ENCODE results near the gene ST8SIA4.

The ST8SIA4 gene

DNA sequence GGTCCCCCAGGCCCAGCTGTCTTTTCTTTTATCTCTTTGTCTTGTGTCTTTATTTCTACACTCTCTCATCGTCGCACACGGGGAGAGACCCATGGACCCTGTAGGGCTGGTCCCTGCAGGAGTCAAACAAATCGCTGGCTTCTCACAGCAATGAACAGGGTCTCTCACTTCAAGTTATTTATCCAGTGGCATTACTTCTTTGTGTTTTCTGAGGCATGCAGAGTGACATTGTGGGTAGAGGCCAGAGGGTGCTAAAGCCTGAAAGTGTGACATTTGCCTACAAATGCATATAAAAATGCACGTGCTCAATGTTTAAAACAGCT, 127.6 kb downstream of the ST8SIA4 start:
- H3K27me3 Mint-ChIP-seq (ENCODE audit: low read depth), result no peaks in the 10 kb centered on the region
- peaks cover 33% of the 10 kb centered on the region for H3K4me1 Mint-ChIP-seq (ENCODE audit: low read depth)
- H3K9me3 Mint-ChIP-seq, result no peaks in the 10 kb centered on the region
- H3K36me3 Mint-ChIP-seq (ENCODE audit: low read depth), result no peaks in the 10 kb centered on the region
- no peak for DNase-seq (ENCODE audit: low spot score)
- H3K27ac Mint-ChIP-seq, result no peak overlapping the region
- H3K4me3 Mint-ChIP-seq, result no peak overlapping the region

DNA sequence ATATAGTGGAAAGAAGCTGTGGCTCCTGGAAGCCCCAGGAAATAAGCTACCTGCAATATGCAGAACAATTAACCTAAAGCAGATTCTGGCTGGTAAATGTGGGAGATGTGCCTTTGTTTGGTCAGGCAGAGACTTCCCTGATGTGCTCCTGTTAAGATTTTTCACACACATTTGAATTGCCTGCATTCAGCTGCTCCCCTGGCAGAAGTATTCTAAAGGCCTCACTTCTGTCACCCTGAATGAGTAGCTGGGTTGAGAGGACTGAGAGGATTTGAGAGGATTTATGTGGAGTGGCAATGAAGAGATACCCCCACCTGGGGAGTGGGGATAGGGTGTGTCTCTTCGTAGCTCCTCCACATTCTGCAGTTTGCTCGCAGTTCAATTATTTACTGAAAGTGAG, 130.5 kb downstream of the ST8SIA4 start:
- Mint-ChIP-seq H3K27ac (no peak overlapping the region), H3K27me3 (ENCODE audit: low read depth) (no peaks in the 10 kb centered on the region), H3K9me3 (peaks cover 12% of the 10 kb centered on the region), H3K4me1 (ENCODE audit: low read depth) (peaks cover 9% of the 10 kb centered on the region), H3K4me3 (no peak overlapping the region), H3K36me3 (ENCODE audit: low read depth) (no peaks in the 10 kb centered on the region)
- DNase-seq (ENCODE audit: low spot score), result no peak

- Mint-ChIP-seq H3K27ac (no peak overlapping the region), H3K4me1 (ENCODE audit: low read depth) (peaks cover 8% of the 10 kb centered on the region)
- no peak for DNase-seq (ENCODE audit: low spot score)
Measured at GRCh38 chr5:100772006-100772405, 131.1 kb downstream of the ST8SIA4 start.

DNA sequence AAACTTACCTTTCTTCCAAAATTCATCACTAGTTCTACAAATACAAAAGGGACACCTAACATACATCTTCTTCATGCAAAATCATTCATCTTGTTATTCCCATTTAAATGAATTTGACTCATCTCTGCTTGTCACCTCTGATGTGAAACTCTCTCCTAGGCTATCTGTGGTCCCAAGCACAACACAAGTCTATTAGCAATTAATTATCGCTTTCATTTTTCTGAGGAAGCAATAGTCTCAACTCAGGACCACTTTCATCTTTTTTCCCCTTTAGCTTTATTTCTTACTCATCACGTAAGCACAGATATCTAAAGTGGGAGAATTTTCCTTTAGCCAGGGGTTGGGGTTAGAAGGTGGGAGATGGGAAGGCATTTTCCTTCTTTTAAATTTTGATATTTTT, 131.9 kb downstream of the ST8SIA4 start:
- H3K9me3 Mint-ChIP-seq, result peaks cover 12% of the 10 kb centered on the region
- H3K4me3 Mint-ChIP-seq, result no peak overlapping the region
- H3K36me3 Mint-ChIP-seq (ENCODE audit: low read depth), result no peaks in the 10 kb centered on the region
- H3K4me1 Mint-ChIP-seq (ENCODE audit: low read depth), result peaks cover 8% of the 10 kb centered on the region
- H3K27me3 Mint-ChIP-seq (ENCODE audit: low read depth), result no peaks in the 10 kb centered on the region
- no peak overlapping the region for H3K27ac Mint-ChIP-seq
- no peak for DNase-seq (ENCODE audit: low spot score)

More at GRCh38 chr5:100772006-100772405, 131.1 kb downstream of the ST8SIA4 start:
- Mint-ChIP-seq H3K9me3 (peaks cover 12% of the 10 kb centered on the region), H3K36me3 (ENCODE audit: low read depth) (no peaks in the 10 kb centered on the region), H3K4me3 (no peak overlapping the region), H3K27me3 (ENCODE audit: low read depth) (no peaks in the 10 kb centered on the region)

GRCh38 chr5:100768221-100768620, 134.9 kb downstream of the ST8SIA4 start:
- Mint-ChIP-seq H3K36me3 (ENCODE audit: low read depth) (no peaks in the 10 kb centered on the region), H3K27ac (no peak overlapping the region), H3K4me3 (no peak overlapping the region), H3K9me3 (peaks cover 12% of the 10 kb centered on the region), H3K4me1 (ENCODE audit: low read depth) (no peaks in the 10 kb centered on the region), H3K27me3 (ENCODE audit: low read depth) (peaks cover 3% of the 10 kb centered on the region)
- DNase-seq (ENCODE audit: low spot score), result no peak

- Mint-ChIP-seq H3K27me3 (ENCODE audit: low read depth) (peaks cover 10% of the 10 kb centered on the region), H3K4me1 (ENCODE audit: low read depth) (no peaks in the 10 kb centered on the region), H3K27ac (no peak overlapping the region), H3K36me3 (ENCODE audit: low read depth) (no peaks in the 10 kb centered on the region), H3K9me3 (no peaks in the 10 kb centered on the region), H3K4me3 (no peak overlapping the region)
- no peak for DNase-seq (ENCODE audit: low spot score)
Measured at GRCh38 chr5:100762995-100763394, 140.1 kb downstream of the ST8SIA4 start.

DNA sequence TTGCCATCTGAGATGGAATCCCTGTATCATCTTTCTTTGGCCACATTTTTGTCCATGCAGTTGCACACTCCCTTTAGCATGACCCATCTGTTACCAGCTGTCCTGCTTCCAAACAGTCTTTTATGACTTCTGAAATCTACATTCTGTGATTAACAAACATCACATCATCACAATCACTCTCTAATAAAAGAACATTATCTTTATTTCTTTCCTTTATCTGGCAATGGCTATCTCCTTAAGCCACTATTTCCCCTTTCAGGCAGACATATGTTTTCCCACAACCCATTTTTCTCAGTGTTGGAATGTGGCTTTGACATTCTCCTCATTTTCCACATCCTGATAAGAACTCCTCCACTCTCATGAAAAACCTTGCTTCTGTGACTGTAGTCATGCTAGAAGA, 141.0 kb downstream of the ST8SIA4 start:
- no peak for DNase-seq (ENCODE audit: low spot score)
- Mint-ChIP-seq H3K27me3 (ENCODE audit: low read depth) (peaks cover 13% of the 10 kb centered on the region), H3K27ac (no peak overlapping the region), H3K9me3 (no peaks in the 10 kb centered on the region), H3K4me1 (ENCODE audit: low read depth) (no peaks in the 10 kb centered on the region), H3K36me3 (ENCODE audit: low read depth) (no peaks in the 10 kb centered on the region), H3K4me3 (no peak overlapping the region)

DNA sequence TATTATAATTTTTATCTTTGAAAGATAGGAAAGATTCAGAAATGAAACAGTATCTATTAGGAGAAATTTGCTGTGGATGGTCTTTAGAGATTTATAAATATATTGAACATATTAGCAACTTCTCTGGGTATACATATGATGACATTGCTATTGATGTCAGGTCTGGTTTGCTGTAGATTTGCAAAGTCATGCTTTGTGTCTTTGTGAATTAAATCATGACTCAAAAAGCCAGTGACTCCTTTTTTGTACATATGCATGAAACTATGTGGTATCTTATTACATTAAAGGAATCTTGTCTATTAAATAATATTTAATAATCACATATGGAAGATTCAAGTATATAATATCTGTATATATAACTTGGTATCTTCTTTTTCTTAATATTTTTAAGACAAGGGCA, 141.9 kb downstream of the ST8SIA4 start:
- DNase-seq (ENCODE audit: low spot score), result no peak
- no peaks in the 10 kb centered on the region for H3K36me3 Mint-ChIP-seq (ENCODE audit: low read depth)
- peaks cover 18% of the 10 kb centered on the region for H3K27me3 Mint-ChIP-seq (ENCODE audit: low read depth)
- H3K4me3 Mint-ChIP-seq, result no peak overlapping the region
- no peaks in the 10 kb centered on the region for H3K4me1 Mint-ChIP-seq (ENCODE audit: low read depth)
- H3K9me3 Mint-ChIP-seq, result no peaks in the 10 kb centered on the region
- H3K27ac Mint-ChIP-seq, result no peak overlapping the region

- peaks cover 17% of the 10 kb centered on the region for H3K27me3 Mint-ChIP-seq (ENCODE audit: low read depth)
- H3K9me3 Mint-ChIP-seq, result no peaks in the 10 kb centered on the region
- H3K4me1 Mint-ChIP-seq (ENCODE audit: low read depth), result no peaks in the 10 kb centered on the region
- H3K36me3 Mint-ChIP-seq (ENCODE audit: low read depth), result no peaks in the 10 kb centered on the region
- H3K27ac Mint-ChIP-seq, result no peak overlapping the region
- no peak for DNase-seq (ENCODE audit: low spot score)
- H3K4me3 Mint-ChIP-seq, result no peak overlapping the region
Measured at GRCh38 chr5:100760688-100761087, 142.4 kb downstream of the ST8SIA4 start.

- H3K9me3 Mint-ChIP-seq, result no peaks in the 10 kb centered on the region
Measured at GRCh38 chr5:100758780-100759179, 144.3 kb downstream of the ST8SIA4 start.

GRCh38 chr5:100758306-100758705, 144.8 kb downstream of the ST8SIA4 start:
- DNase-seq (ENCODE audit: low spot score), result no peak
- Mint-ChIP-seq H3K27me3 (ENCODE audit: low read depth) (peaks cover 23% of the 10 kb centered on the region), H3K4me3 (no peak overlapping the region), H3K27ac (no peak overlapping the region), H3K9me3 (no peaks in the 10 kb centered on the region), H3K36me3 (ENCODE audit: low read depth) (no peaks in the 10 kb centered on the region), H3K4me1 (ENCODE audit: low read depth) (no peaks in the 10 kb centered on the region)

More at GRCh38 chr5:100758780-100759179, 144.3 kb downstream of the ST8SIA4 start:
- Mint-ChIP-seq H3K36me3 (ENCODE audit: low read depth) (no peaks in the 10 kb centered on the region), H3K4me3 (no peak overlapping the region), H3K27ac (no peak overlapping the region), H3K4me1 (ENCODE audit: low read depth) (no peaks in the 10 kb centered on the region), H3K27me3 (ENCODE audit: low read depth) (peaks cover 23% of the 10 kb centered on the region)
- no peak for DNase-seq (ENCODE audit: low spot score)

- Mint-ChIP-seq H3K9me3 (no peaks in the 10 kb centered on the region), H3K4me1 (ENCODE audit: low read depth) (no peaks in the 10 kb centered on the region), H3K4me3 (no peak overlapping the region), H3K27ac (no peak overlapping the region), H3K27me3 (ENCODE audit: low read depth) (peaks cover 26% of the 10 kb centered on the region), H3K36me3 (ENCODE audit: low read depth) (no peaks in the 10 kb centered on the region)
- DNase-seq (ENCODE audit: low spot score), result no peak
Measured at GRCh38 chr5:100757618-100758017, 145.5 kb downstream of the ST8SIA4 start.

All from T-helper 2 cell treated with Interferon-gamma antibody and Interleukin-4, amounts not matched to agents 5 μg/mL and 100 μg/mL, for 36 hours (primary cell).